22Rv1 (cell line): ENCODE data around the gene HOATZ.

ENCODE experiments used
- H3K27ac ChIP-seq: fragments of 450-650 bp; 2 replicates; pipeline ENCODE4 v1.5.1; 2017
- ZFX ChIP-seq: fragments of 450-650 bp; IDR thresholded peaks from 2 replicates; pipeline ENCODE4 v1.6.1; 2017; ENCODE audit warnings: antibody characterized with exemption, borderline replicate concordance
- TF ChIP-seq, protein P1 (sequence below): fragments of 450-650 bp; IDR thresholded peaks from 2 replicates; pipeline ENCODE4 v1.5.1; 2017; ENCODE audit warnings: mild to moderate bottlenecking

Gene HOATZ

DNA sequence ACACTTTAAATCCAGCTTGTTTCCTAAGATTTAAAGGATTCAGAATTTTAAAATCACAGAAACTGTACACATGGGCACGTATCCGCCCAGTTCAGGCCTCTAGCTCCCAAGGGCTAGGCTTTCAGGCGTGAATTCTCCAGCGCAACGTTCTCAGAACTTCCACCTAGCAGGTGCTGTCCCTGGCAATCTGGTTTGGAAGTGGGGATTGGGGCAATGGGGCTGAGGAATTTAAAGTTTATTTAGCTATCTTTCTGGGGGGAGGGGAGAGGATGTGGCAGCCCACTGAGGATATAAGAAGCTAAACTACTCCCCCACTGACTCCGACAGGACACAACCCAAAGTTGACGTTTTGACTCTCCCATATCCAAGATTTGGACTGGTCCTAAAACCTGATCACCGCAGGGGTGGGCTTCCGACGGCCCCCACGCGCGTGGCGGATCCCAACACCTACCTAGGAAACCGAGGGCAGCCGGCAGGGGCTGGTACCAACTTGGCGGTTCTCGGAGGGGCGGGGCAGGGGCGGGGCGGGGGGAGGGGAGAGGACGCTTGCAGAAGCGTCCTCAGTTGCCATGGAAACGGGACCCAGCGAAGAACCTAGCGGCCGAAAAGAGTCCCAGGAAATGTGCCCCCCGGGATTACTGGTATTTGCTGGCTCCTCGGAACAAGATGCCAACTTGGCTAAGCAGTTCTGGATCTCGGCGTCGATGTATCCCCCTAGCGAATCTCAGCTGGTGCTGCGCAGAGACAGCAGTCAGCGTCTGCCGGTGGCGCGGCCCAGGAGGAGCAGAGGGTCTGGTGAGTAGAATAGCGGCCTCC lies at the start of gene HOATZ:
TSS of gene HOATZ (plus strand) at position 563 of the 816 bp plus-strand sequence. CDS start at position 570, 7 bp downstream.
- no peak within 1 kb of the TSS for H3K27ac ChIP-seq
- no peak for TF ChIP-seq ZFX
- TF ChIP-seq, protein P1, sequence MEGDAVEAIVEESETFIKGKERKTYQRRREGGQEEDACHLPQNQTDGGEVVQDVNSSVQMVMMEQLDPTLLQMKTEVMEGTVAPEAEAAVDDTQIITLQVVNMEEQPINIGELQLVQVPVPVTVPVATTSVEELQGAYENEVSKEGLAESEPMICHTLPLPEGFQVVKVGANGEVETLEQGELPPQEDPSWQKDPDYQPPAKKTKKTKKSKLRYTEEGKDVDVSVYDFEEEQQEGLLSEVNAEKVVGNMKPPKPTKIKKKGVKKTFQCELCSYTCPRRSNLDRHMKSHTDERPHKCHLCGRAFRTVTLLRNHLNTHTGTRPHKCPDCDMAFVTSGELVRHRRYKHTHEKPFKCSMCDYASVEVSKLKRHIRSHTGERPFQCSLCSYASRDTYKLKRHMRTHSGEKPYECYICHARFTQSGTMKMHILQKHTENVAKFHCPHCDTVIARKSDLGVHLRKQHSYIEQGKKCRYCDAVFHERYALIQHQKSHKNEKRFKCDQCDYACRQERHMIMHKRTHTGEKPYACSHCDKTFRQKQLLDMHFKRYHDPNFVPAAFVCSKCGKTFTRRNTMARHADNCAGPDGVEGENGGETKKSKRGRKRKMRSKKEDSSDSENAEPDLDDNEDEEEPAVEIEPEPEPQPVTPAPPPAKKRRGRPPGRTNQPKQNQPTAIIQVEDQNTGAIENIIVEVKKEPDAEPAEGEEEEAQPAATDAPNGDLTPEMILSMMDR, result no peak

DNA sequence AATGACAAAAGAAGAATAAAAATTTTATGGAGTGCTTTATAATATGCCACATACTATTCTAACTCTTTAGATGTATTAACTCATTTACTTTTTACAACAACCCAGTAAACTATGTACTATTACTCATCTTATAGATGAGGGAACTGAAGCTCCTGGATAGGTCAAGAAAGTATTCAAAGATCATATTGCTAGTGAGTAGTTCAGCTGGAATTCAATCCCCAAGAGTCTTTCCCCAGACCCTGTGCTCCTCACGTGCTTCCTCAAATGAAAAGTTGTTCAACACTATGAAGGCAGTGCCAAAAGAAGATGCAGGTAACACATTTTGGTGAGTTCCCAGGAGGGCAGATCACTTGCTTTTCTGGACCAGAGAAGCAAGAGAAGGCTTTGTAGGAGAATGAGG lies 49.2 kb upstream of the HOATZ start:
- TF ChIP-seq, protein P1, result no peak
- no peak for TF ChIP-seq ZFX
- no peak overlapping the region for H3K27ac ChIP-seq

DNA sequence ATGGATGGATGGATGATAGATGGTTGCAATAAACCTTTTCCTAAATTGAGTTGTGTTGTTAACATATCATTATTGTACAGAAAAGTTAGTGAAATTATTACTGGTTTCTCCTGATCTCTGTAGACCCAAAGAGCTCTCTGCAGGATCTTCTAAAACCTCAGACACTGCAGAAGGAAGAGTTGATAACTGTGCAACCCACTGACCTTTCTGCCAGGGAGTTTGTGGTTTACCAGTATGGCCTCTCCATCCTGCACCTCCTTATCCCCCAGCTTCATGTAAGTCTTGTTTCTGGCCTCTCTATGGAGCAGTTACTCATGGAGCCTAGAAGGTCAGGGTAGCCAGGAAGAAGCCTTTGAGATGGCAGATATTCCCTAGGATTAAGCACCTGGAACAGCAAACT lies 48.0 kb upstream of the HOATZ start:
- no peak overlapping the region for H3K27ac ChIP-seq
- TF ChIP-seq ZFX, result no peak
- TF ChIP-seq, protein P1, result no peak

DNA sequence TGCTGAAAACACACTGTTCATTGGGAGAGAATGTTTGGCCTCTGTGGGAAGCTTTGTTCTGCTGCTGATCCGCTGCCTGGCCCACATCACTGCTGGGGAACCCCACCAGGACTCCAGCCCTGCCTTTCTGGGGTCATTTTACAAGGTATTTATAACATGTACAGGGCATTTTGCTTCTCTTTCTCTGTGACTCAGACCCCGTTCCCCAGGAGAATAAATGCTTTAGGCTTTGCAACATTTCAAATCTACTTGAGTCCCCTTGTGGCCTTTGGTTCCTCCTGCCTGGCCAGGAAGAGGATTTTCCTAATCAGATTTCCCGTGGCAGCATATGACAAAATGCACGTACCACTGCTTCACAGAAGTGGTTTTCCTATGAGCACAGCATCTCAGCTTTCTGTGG lies 45.4 kb upstream of the HOATZ start:
- no peak overlapping the region for H3K27ac ChIP-seq
- TF ChIP-seq, protein P1, result no peak
- TF ChIP-seq ZFX, result no peak

DNA sequence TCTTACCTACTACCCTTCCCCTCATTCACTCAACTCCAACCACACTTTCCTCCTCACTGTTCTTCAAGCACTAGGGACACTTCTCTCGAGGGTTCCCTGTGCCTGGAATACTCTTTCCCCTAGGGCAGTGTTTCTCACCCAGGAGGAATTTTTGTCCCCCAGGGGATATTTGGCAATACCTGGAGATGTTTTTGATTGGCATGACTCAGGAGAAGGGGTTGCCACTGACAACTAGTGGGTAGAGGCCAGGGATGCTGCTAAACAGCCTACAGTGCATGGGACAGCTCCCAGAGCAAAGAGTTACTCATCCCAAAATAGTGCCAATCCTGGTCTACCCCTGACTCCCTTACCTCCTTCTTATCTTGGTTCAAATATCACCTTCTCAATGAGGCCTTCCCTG lies 42.4 kb upstream of the HOATZ start:
- TF ChIP-seq, protein P1, result no peak
- no peak for TF ChIP-seq ZFX

DNA sequence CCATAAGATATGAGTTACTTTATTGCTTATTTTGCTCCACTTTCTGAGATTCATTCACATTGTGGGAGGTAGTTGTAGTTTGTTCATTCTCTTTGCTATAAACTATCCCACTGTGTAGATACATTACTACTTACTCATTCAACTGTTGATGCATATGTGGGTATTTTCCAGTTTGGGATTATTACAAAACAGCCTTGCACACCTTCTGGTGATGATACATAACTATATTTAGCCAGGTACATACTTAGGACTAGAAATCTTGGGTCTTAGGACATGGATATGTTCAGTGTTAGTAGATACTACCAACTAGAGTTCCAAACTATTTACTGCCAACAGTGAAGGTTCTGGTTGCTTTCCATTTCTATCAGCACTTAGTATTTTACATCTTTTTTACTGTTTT lies 40.1 kb upstream of the HOATZ start:
- no peak overlapping the region for H3K27ac ChIP-seq
- TF ChIP-seq, protein P1, result no peak

More for the DNA sequence above, 42.4 kb upstream of the HOATZ start:
- H3K27ac ChIP-seq, result no peak overlapping the region

DNA sequence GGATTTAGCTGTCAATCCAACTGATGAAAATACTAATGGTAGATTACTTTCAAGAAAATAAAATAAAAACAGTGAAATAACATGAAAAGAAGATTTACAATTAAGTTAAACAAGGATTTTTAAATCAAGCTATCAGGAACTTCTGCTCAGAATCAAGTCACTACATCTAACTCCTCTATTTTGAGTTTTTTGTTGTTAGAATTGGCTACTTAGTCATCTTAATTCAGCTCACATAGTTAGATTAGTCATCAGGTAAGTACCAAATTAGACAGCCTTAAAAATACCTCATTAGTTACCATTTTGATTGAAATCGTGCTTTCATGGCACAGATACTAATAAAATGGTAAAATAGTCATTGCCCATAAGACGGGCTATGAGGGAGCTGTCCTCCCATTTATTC lies 38.2 kb upstream of the HOATZ start:
- TF ChIP-seq ZFX, result no peak
- TF ChIP-seq, protein P1, result no peak
- H3K27ac ChIP-seq, result no peak overlapping the region
